ENCODE results near the gene CYSTM1.

- TF ChIP-seq CTCF (IDR thresholded peaks at IDR 0.05) (no peak), POLR2A (IDR thresholded peaks at IDR 0.05) (no peak)
These were observed 71.6 kb downstream of the CYSTM1 start for GRCh38 chr5:140246378-140247122.
